Spinal cord (tissue), 10 donors: ENCODE measurements around the gene SCG3. TPM values are rescaled to one million over a fixed set of nuclear protein-coding genes. Genes with fewer than 3 reads are reported as not detected.
A peak's percentile ranks its signal among the peaks of the same experiment; 100 is the strongest.

Experiments used
- DNase-seq, 6 donors: peaks; one replicate each; pipeline versions ENCODE4 v3.0.0 to v3.0.0-alpha.2; 2013 to 2015; ENCODE audit warnings: low spot score in 6 of 6, low read depth in 4 of 6
- H3K27ac ChIP-seq: one replicate; pipeline ENCODE4 v1.5.1; 2013; ENCODE audit warnings: low read depth, low read length, control low read depth
- H3K27me3 ChIP-seq: one replicate; pipeline ENCODE4 v1.6.1; 2013; ENCODE audit warnings: low read length; ENCODE audit not compliant: control insufficient read depth, insufficient read depth
- H3K36me3 ChIP-seq: one replicate; pipeline ENCODE4 v1.6.1; 2013; ENCODE audit warnings: low read length; ENCODE audit not compliant: control insufficient read depth, insufficient read depth
- H3K4me1 ChIP-seq: one replicate; pipeline ENCODE4 v1.6.1; 2013; ENCODE audit warnings: low read length; ENCODE audit not compliant: control insufficient read depth, insufficient read depth
- H3K4me3 ChIP-seq: one replicate; pipeline ENCODE4 v1.5.1; 2013; ENCODE audit warnings: low read depth, low read length, control low read depth
- H3K9me3 ChIP-seq: one replicate; pipeline ENCODE4 v1.6.1; 2013; ENCODE audit warnings: low read length; ENCODE audit not compliant: control insufficient read depth, insufficient read depth
- WGBS: methylation state at CpG from one replicate; pipeline ENCODE4 v1.1.5; 2013; ENCODE audit warnings: missing lambda C conversion rate; ENCODE audit not compliant: insufficient coverage; 5-methylcytosine and 5-hydroxymethylcytosine counted together
- polyA plus RNA-seq, 2 donors: library from polyadenylated mRNA; unstranded; fragments of 120-200 nt; gene quantifications; one replicate each; pipeline ENCODE4 v1.2.1, GENCODE V29; 2013; ENCODE audit not compliant: insufficient read length in 2 of 2
- total RNA-seq, 2 donors: library from RNA; depleted of rRNA in 1 of 2; stranded (reverse); fragments of 120-200 nt in 1 of 2; fragments of >200 nt in 1 of 2; gene quantifications; one replicate each; pipeline versions ENCODE4 v1.2.3 to v1.2.4, GENCODE V29; 2013 to 2014
- donor health status: healthy.

Gene SCG3
- total and polyA plus RNA-seq, 4 donors, result 25.4 to 153 (median 86.6) TPM

DNA sequence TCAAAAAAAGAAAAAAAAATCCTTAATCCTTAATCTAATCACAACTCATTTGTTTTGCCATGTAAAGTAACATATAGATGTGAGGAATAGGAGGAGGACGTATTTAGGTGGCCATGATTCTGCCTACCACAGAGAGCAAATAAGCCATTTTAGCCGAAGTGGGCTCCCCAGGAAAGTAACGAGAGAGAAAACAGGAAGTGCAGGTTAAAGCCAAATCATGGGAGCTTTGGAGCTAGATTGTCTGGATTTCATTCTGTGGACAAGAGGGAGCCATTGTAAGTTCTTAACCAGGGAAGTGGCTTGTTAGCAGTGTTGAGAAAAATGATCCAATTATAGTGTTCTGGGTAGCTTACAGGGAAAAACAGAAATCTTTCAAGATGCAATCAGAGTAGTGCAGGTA lies 79.5 kb downstream of the SCG3 start:
- no peaks in the 10 kb centered on the region for H3K36me3 ChIP-seq
- no peaks in the 10 kb centered on the region for H3K9me3 ChIP-seq
- peaks cover 18% of the 10 kb centered on the region for H3K4me1 ChIP-seq
- no peak for DNase-seq
- H3K27ac ChIP-seq, result no peak overlapping the region
- WGBS, result 66% methylated on average over 3 of the region's 3 CpGs
- H3K27me3 ChIP-seq, result no peaks in the 10 kb centered on the region
- no peak overlapping the region for H3K4me3 ChIP-seq

DNA sequence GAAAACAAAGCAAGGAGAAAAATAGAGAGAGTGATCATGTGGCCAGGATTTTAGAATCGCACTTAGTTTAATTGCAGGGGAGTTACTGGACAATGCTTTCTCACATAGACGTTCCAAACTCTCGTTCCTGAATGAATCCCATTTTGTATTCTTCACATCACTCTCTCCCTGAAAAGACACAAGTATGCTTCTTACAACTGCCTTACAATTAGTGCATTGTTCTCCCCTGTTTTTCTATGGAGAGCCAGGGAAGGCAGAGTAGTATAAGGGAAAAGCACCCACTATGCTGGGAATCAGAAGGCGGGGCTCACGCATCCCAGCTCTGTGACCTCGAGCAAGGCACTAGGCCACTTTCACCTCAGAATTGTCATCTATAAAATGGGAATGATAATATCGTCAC lies 84.4 kb downstream of the SCG3 start:
- DNase-seq, result peak in 3 of 6 donors; percentile 40 to 84 (median 81)
- WGBS, result 0% methylated on average over 1 of the region's 7 CpGs
- H3K27ac ChIP-seq, result peak overlapping the region; percentile 86
- no peaks in the 10 kb centered on the region for H3K27me3 ChIP-seq
- H3K9me3 ChIP-seq, result no peaks in the 10 kb centered on the region
- peaks cover 17% of the 10 kb centered on the region for H3K36me3 ChIP-seq
- no peak overlapping the region for H3K4me3 ChIP-seq
- H3K4me1 ChIP-seq, result peaks cover 11% of the 10 kb centered on the region

DNA sequence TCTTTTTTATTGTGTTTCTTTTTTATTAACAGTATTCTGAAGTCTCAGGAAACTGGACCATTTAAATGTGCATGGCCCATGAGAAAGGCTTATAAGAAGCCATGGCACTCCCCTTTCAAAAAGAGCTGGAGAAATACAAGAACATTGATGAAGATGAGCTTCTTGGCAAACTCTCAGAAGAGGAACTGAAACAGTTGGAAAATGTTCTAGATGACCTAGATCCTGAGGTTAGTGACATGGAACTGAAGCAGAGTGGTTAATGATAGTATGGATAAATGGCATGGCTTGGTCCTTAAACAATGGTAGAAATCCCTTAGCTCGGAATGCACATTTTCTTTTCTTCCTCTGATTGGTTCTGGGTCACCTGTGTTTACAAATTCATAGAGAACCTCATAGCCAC lies 85.0 kb downstream of the SCG3 start:
- Histone ChIP-seq H3K36me3 (peaks cover 17% of the 10 kb centered on the region), H3K4me1 (peaks cover 11% of the 10 kb centered on the region), H3K27me3 (no peaks in the 10 kb centered on the region), H3K4me3 (no peak overlapping the region), H3K9me3 (no peaks in the 10 kb centered on the region), H3K27ac (peak overlapping the region; percentile 73)
- no peak for DNase-seq
- WGBS, result no CpG with 5 or more reads among the region's 1 CpG

DNA sequence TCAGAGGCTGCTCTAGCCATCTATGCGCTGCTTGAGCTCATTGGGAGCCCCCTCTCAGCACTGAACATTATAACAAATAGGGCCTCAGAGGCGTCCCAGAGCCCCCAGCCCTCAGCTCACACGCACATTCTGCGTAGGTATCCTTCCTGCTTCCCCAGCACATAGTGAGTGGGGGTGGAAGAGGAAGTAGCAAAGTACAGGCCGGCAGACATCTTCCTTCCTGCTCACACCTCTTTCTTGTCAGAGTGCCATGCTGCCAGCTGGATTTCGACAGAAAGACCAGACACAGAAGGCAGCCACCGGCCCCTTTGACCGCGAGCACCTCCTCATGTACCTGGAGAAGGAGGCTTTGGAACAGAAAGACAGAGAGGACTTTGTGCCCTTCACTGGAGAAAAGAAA lies 86.7 kb downstream of the SCG3 start:
- no peak for DNase-seq
- H3K4me3 ChIP-seq, result no peak overlapping the region
- no peaks in the 10 kb centered on the region for H3K9me3 ChIP-seq
- peaks cover 24% of the 10 kb centered on the region for H3K36me3 ChIP-seq
- 71% methylated on average over 5 of the region's 9 CpGs for WGBS
- H3K4me1 ChIP-seq, result peaks cover 11% of the 10 kb centered on the region
- H3K27me3 ChIP-seq, result no peaks in the 10 kb centered on the region
- H3K27ac ChIP-seq, result no peak overlapping the region

Other genes with a start within 250 kb of the SCG3 start
- gene DMXL2, start 58.7 kb upstream of the SCG3 start, total RNA-seq, result 100 to 1,000 TPM in 1 of 2 donors, 10 to 100 TPM in 1; 70.4 to 170 TPM
- 100 to 1,000 TPM in 1 of 2 donors, 10 to 100 TPM in 1; 98.2 to 114 TPM for gene DMXL2, start 58.7 kb upstream of the SCG3 start, polyA plus RNA-seq
- 10 to 100 TPM; 10.7 to 23.8 TPM for gene LYSMD2, start 56.2 kb downstream of the SCG3 start, total RNA-seq
- 10 to 100 TPM; 23.5 to 23.8 TPM for gene LYSMD2, start 56.2 kb downstream of the SCG3 start, polyA plus RNA-seq
- 100 to 1,000 TPM in 1 of 2 donors, 10 to 100 TPM in 1; 57.1 to 220 TPM for gene TMOD2, start 70.1 kb downstream of the SCG3 start, total RNA-seq
- 100 to 1,000 TPM; 114 to 160 TPM for gene TMOD2, start 70.1 kb downstream of the SCG3 start, polyA plus RNA-seq
- 10 to 100 TPM; 43.0 to 60.4 TPM for gene TMOD3, start 148.2 kb downstream of the SCG3 start, total RNA-seq
- gene TMOD3, start 148.2 kb downstream of the SCG3 start, polyA plus RNA-seq, result 10 to 100 TPM; 26.5 to 26.8 TPM